Lower leg skin (tissue), 3 donors: ENCODE data around the gene MAGEA11.
"Not testable (repeated sequence)": the region's sequence is repeated elsewhere in the genome, so short reads cannot be mapped to it uniquely, and the experiment has no call there.

Experiments used
- POLR2A ChIP-seq, 2 donors: fragments of 450-650 bp; IDR thresholded peaks; one replicate each; pipeline ENCODE4 v1.6.1; 2016 to 2017; ENCODE audit warnings: antibody characterized with exemption in 2 of 2, mild to moderate bottlenecking in 1 of 2, moderate library complexity in 1 of 2
- TF ChIP-seq, protein P1 (sequence below), 3 donors: fragments of 450-650 bp; IDR thresholded peaks; one replicate each; pipeline ENCODE4 v1.5.1; 2016; ENCODE audit warnings: antibody characterized with exemption in 3 of 3, mild to moderate bottlenecking in 3 of 3, moderate library complexity in 2 of 3

GRCh38 chrX:149692686-149693272 is 19.1 kb upstream of the MAGEA11 start:
- TF ChIP-seq, protein P1, sequence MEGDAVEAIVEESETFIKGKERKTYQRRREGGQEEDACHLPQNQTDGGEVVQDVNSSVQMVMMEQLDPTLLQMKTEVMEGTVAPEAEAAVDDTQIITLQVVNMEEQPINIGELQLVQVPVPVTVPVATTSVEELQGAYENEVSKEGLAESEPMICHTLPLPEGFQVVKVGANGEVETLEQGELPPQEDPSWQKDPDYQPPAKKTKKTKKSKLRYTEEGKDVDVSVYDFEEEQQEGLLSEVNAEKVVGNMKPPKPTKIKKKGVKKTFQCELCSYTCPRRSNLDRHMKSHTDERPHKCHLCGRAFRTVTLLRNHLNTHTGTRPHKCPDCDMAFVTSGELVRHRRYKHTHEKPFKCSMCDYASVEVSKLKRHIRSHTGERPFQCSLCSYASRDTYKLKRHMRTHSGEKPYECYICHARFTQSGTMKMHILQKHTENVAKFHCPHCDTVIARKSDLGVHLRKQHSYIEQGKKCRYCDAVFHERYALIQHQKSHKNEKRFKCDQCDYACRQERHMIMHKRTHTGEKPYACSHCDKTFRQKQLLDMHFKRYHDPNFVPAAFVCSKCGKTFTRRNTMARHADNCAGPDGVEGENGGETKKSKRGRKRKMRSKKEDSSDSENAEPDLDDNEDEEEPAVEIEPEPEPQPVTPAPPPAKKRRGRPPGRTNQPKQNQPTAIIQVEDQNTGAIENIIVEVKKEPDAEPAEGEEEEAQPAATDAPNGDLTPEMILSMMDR (IDR thresholded peaks at IDR 0.05) = not testable (repeated sequence)
- TF ChIP-seq POLR2A (IDR thresholded peaks at IDR 0.05) = not testable (repeated sequence)
